Activated CD4-positive, alpha-beta T cell treated with anti-CD3 and anti-CD28 coated beads, Interleukin-2, amount 50 U/mL, for 1 hour (primary cell): ENCODE measurements around the gene TRAPPC12.

Experiments used
- DNase-seq: peaks from one replicate; pipeline ENCODE4 v3.0.0-alpha.2; 2020

Gene TRAPPC12

GRCh38 chr2:3517948-3518495 is 138.5 kb downstream of the TRAPPC12 start:
- no peak for DNase-seq

GRCh38 chr2:3518496-3519254 is 139.2 kb downstream of the TRAPPC12 start:
- peak; percentile 97 for DNase-seq

DNA sequence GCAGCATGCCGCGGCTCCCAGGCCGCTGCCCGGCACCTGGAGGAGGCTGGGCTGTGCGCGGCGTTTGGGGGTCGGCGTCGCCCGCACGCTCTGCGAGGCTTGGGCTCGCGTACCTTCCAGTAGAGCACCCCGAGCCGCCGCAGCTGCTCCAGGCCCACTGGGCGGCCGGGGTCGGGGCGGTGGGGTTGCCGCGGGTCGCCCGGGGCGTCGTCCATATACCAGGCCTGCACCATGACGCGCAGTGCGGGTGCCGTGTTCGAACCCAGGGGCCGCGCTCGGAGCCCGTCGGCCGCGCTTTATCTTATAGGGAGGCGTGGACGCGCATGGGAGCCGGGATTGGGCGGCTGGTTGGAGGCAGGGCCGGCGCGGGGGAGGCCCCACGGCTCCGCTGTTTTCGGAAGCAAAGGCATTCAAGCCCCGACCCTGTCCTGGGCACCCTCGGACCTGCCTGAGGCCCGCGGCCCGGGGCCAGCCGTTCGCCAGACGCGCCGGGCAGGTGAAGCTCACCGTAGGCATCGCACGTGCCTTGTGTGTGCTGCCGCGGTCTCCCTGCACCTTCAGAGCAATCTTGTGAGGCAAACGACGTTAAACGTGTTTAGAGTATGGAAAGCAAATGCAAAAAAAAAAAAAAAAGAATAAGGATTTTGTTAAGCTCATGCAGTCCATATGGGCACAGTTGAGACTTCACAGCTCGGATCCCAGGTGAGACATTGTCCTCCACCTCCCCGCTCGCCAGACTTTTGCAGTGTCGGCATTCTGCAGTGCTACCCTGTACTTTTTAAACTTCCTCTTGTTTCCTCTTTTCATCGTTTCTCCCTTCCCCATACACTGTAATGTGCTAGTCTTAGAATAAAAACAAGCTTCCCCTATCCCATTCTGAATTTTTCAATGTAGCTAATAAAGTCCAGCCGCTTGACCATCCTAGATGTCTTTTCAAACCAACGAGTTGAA is 140.0 kb downstream of the TRAPPC12 start, which contains the start of gene ADI1:
Gene ADI1 (minus strand): TSS at position 277 of the 951 bp plus-strand sequence. CDS start 44 bp downstream, at position 233.
- DNase-seq: peak; percentile 73

- no peak for DNase-seq
Measured at GRCh38 chr2:3520591-3520990, 141.1 kb downstream of the TRAPPC12 start.

DNA sequence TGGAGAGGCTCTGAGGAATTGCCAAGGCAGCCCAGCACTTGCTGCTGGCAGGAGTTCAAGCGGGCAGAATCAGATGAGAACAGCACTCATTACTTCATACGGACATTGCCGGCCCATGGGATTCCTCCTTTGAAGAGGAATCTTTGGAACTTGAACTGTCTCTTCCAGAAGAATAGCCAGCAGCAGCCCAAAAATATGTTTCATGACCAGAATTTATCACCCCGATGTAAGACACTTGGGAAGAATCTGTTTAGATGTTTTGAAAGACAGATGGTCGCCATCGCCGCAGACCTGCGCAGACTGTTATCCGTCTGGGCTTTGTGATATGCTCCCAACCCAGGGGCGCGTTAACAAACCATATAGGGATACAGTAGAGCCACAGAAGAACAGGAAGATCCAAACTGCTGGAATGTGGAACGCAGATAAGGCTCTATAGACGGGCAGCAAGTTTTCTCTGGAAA is 143.5 kb downstream of the TRAPPC12 start:
- no peak for DNase-seq

DNA sequence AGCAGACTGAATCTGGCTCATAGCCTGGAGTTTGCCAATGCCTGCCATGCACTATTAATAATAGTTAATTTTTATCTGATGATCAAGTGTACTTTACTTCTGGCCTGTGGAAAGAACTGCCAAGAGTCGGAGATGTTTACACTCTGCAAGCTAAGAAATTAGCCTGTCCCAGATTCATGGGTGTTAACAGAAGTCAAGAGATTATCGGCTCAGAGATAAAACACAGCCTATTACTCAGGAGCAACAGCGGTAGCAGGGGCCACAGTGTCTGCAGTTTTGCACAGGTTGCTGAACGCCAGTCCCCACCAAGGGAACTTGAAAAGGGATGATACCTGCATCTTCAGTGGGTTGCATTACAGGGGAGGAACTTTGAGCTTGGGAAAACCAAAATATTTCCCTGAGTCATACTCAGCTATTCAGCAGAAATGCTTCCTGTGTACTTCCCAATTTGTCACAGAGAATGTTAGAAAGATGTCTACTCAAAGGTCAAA is 144.1 kb downstream of the TRAPPC12 start:
- DNase-seq: no peak

GRCh38 chr2:3526871-3527270 is 147.4 kb downstream of the TRAPPC12 start:
- no peak for DNase-seq

GRCh38 chr2:3527886-3528785 is 148.6 kb downstream of the TRAPPC12 start:
- no peak for DNase-seq
